HG02870 (cell line): ENCODE results near the gene IL18RAP.

Source experiments
- ATAC-seq: cut with Tn5 transposase; IDR thresholded peaks from one replicate; pipeline ENCODE4 v1.9.1; 2021; ENCODE audit warnings: mild to moderate bottlenecking, moderate library complexity; ENCODE audit not compliant: unreplicated experiment

Gene IL18RAP

GRCh38 chr2:102421890-102422759, 835 bp upstream of the IL18RAP start:
- no peak for ATAC-seq

- ATAC-seq, result no peak
Observed at GRCh38 chr2:102423368-102423767, 408 bp downstream of the IL18RAP start.

DNA sequence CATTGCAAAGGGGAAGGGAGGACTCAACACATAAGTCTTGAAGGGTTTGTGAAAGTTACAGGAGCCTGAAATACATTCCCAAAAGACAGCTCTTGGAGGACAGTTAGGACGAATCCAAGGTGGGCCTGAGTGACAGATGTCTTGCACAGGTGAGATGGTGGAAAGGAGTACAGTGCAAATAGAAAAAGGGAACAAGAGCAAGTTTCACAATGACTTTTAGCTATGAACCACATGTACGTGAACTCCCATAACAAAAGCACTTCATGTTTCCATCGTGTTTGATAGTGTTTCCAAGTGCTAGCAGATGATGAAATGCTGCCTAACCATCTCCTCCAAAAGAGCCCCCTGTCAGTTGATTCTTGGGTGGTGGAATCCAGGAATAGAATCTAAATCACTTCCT, 1.8 kb downstream of the IL18RAP start:
- peak; percentile 88 for ATAC-seq

GRCh38 chr2:102425441-102426132, 2.6 kb downstream of the IL18RAP start:
- no peak for ATAC-seq

- no peak for ATAC-seq
Observed at GRCh38 chr2:102427249-102427648, 4.3 kb downstream of the IL18RAP start.

DNA sequence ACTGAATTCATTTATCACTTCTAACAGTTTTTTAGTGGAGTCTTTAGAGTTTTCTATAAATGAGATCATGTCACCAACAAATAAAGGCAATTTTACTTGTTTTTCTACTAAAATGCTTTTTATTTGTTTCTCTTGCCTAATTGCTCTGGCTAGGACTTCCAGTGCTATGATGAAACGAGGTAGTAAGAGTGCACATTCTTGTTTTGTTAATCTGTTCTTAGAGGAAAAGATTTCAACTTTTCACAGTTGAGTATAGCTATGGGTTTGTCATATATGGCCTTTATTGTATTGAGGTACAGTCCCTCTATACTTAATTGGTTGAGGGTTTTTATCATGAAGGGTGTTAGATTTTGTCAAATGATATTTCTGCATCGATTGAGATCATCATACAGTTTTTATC, 5.6 kb downstream of the IL18RAP start:
- no peak for ATAC-seq

GRCh38 chr2:102432386-102432785, 9.4 kb downstream of the IL18RAP start:
- ATAC-seq, result no peak

DNA sequence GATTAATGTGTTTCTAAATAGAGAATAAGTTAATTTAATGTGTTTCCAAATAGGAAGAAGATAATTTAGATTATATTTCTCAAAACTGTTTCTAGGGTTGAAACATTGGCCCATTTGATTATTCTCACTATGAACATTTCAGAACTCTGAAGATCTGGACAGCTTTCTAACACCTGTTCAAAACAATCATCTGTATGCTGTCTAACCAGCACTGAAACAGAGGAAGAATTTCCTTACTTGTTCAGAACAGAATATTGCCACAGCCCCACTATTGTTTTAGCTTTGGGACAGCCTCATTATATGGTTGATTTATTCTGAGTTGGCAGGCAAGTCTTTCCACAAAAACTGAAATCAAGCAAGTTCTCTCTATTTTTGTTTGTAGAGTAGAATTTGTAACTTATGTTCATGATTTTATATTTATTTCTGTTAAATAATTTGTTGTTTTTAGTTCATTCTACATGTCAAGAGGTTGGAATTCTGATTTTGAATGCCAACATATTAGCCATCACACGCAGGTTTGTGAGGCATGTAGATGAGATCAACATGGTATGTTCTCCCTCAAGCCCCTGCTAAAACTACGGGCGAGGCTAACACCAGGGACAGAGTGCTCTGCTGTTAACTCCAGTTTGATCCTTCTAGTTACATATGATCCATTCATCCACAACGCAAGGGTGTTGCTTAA, 11.2 kb downstream of the IL18RAP start:
- ATAC-seq, result no peak

- ATAC-seq, result peak; percentile 43
Observed at GRCh38 chr2:102434655-102435381, 11.9 kb downstream of the IL18RAP start.

DNA sequence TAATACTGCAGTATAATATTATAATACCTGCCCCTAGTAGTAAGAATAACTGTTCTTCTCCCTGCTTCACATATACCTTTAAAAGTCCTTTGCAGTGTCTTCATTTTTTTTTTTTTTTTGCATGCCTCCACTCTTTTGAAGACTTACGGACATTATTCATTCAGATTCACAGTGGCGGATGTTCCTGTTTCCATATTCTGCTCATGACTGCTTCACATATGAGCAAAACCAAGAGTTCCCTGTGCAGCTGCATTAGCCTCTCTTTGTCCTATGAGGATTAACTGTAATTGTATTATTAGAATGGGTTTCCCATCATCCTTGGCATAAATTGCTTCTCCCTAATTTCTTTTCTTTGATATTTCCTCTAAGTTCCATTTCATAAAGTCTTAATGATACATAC, 12.8 kb downstream of the IL18RAP start:
- no peak for ATAC-seq

- no peak for ATAC-seq
Observed at GRCh38 chr2:102436323-102436722, 13.4 kb downstream of the IL18RAP start.

DNA sequence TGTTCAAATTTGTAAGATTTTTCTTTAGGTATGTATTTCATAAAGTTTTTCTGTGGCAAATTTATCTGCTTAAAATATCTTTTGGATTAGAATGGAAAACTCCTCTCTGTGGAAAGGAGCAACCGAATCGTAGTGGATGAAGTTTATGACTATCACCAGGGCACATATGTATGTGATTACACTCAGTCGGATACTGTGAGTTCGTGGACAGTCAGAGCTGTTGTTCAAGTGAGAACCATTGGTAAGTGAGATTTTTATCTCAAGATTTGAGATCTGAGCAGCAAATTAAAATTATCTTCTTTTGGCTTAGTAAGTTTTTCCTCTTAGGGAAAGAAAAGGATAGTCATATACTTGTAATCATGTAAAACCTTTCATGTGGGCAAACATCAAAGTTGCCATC, 14.2 kb downstream of the IL18RAP start:
- no peak for ATAC-seq

DNA sequence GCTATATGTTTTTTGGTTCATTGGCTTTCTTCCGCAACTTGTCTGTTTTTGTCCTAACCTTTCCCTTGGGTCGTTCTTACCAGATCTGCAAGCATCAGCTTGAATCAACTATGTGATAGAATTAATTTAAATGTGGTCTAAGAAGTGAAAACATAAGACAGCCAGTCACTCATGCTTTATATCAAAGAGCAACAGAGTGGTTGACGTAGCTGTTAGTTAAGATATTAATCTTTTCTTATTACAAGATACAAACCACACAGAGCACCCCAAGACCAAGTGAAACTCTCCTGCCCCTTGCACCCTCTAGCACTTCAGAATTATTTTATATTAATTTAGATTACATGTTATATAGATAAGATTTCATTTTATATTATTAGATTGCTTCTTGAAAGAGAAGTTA, 15.2 kb downstream of the IL18RAP start:
- ATAC-seq, result no peak

- ATAC-seq, result no peak
Observed at GRCh38 chr2:102438578-102438977, 15.6 kb downstream of the IL18RAP start.

- ATAC-seq, result no peak
Observed at GRCh38 chr2:102439065-102439695, 16.2 kb downstream of the IL18RAP start.

DNA sequence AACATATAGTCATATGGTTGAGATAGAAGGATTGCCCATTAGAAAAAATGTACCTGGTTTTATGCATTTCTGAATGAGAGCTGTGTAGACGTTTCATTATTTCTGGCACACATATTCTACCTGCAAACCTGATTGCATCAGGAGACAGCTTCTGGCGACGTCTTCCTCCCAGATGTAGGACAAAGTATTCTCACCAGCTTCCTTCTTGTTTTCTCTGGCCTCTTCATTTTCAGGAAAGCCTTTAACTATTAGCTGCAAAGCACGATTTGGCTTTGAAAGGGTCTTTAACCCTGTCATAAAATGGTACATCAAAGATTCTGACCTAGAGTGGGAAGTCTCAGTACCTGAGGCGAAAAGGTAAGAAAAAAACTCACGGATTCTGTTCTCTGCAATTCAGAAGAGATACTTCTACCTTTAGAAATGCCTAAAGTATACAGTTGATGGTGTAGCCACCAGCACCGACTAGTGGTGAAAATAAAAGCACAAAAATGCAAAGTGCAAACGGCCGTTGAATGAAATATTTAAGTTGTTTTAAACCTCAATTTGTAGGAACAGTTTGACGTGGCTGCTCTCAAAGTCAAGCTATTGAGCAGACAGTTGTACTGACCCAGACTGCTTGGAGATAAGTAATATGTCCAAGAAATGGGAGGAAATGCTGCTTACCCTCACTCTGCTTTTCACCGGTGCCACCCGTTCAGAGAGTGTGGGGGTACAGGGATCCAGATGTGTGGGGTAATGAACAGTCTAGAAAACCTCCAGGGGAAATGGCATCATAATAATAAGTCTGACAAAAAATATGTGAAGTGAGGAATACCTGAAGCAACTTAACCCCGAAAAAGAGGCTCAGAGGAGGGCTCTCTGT, 20.2 kb downstream of the IL18RAP start:
- peak; percentile 59 for ATAC-seq

DNA sequence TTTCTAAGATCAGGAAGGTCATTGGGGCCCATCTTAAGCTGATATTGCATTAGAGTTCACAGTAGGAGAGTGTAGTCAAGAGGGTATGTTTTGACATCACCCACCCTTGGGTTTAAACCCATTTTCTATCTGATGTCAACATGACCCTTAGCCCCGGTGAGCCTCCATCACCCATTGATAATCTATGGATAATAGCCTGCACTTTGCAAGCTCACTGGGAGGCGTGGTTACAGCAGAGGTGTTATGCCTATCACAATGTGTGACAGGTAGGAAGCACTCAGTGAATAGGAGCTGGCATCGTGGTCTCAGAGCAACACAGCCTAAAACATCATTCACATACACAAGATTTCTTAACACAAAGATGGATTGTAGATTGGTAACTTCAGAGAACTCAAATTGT, 21.3 kb downstream of the IL18RAP start:
- ATAC-seq, result no peak

DNA sequence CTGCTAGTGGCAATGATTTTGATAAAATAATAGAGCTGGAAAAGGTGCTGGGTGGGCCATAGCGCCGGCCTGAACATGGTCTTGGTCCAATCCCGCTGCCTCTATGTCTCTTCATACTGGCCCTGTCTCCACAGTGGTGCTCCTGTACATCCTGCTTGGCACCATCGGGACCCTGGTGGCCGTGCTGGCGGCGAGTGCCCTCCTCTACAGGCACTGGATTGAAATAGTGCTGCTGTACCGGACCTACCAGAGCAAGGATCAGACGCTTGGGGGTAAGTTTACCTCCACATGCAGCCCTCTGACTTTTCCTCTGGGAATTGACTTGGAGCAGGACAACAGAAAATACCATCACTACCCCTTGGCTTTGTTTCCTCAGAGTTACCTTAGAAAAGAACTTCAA, 24.0 kb downstream of the IL18RAP start:
- no peak for ATAC-seq

DNA sequence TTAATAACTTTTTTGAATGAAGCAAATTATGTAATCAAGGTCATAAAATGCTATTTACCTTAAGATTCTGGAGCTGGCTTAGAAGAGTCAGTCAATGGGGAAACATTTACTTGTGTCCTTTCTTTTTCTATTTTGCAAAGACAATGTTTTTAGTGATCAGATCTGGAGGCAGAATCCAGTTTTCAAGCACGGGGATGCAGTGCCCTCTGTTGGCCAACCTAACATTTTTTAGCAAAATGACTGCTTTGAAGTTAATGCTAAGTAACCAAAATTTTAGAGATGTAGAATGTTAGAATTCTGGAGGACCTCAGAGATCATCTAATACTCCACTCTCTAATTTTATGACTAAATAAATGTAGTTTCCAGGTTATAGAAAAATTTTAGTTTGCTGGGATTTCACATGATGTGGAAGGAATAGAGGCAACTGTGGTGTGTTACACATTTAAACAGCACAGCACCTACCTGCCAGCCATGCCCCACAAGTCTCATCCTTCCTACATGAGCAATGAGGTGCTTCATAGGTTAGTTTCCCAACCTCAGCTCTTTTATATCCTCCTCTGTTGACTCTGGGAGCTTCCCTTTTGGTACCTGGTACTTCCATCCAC, 26.5 kb downstream of the IL18RAP start:
- no peak for ATAC-seq
